ENCODE results near the gene ATPAF1.
A peak's percentile ranks its signal among the peaks of the same experiment; 100 is the strongest.
"Not testable (repeated sequence)": the region's sequence is repeated elsewhere in the genome, so short reads cannot be mapped to it uniquely, and the experiment has no call there.

The ATPAF1 gene, protein sequence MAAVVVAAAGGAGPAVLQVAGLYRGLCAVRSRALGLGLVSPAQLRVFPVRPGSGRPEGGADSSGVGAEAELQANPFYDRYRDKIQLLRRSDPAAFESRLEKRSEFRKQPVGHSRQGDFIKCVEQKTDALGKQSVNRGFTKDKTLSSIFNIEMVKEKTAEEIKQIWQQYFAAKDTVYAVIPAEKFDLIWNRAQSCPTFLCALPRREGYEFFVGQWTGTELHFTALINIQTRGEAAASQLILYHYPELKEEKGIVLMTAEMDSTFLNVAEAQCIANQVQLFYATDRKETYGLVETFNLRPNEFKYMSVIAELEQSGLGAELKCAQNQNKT

GRCh38 chr1:46667782-46668760, at the start of gene ATPAF1:
ATPAF1 (minus strand) TSS chr1:46668364; CDS start chr1:46668322, 42 bp downstream.
- H3K9me3 ChIP-seq (ENCODE audit: low read length) = no peaks in the 10 kb centered on the region

GRCh38 chr1:46717654-46718053, 49.5 kb upstream of the ATPAF1 start:
- peak overlapping the region; percentile 75 for H3K4me3 ChIP-seq (ENCODE audit: low read length)
- H3K36me3 ChIP-seq (ENCODE audit: insufficient read depth, low read length) = peaks cover 29% of the 10 kb centered on the region
- H2AFZ ChIP-seq (ENCODE audit: low read depth, low read length) = no peak overlapping the region
- H3K4me1 ChIP-seq (ENCODE audit: insufficient read depth, low read length) = peaks cover 19% of the 10 kb centered on the region
- H3K9me3 ChIP-seq (ENCODE audit: low read length) = no peaks in the 10 kb centered on the region
- peaks cover 4% of the 10 kb centered on the region for H3K27me3 ChIP-seq (ENCODE audit: insufficient read depth, low read length)

More at GRCh38 chr1:46667782-46668760, at the start of gene ATPAF1:
- peak within 1 kb of the TSS; percentile 57 for H3K4me3 ChIP-seq (ENCODE audit: low read length)
- H3K27me3 ChIP-seq (ENCODE audit: insufficient read depth, low read length) = no peaks in the 10 kb centered on the region
- peaks cover 10% of the 10 kb centered on the region for H3K4me1 ChIP-seq (ENCODE audit: insufficient read depth, low read length)
- H2AFZ ChIP-seq (ENCODE audit: low read depth, low read length) = peak within 1 kb of the TSS; percentile 60
- peaks cover 17% of the 10 kb centered on the region for H3K36me3 ChIP-seq (ENCODE audit: insufficient read depth, low read length)

GRCh38 chr1:46714976-46715375, 46.8 kb upstream of the ATPAF1 start:
- Histone ChIP-seq H3K36me3 (ENCODE audit: insufficient read depth, low read length) (peaks cover 44% of the 10 kb centered on the region), H3K4me3 (ENCODE audit: low read length) (no peak overlapping the region), H2AFZ (ENCODE audit: low read depth, low read length) (no peak overlapping the region), H3K4me1 (ENCODE audit: insufficient read depth, low read length) (peaks cover 19% of the 10 kb centered on the region), H3K27me3 (ENCODE audit: insufficient read depth, low read length) (no peaks in the 10 kb centered on the region), H3K9me3 (ENCODE audit: low read length) (no peaks in the 10 kb centered on the region)

GRCh38 chr1:46708121-46708520, 40.0 kb upstream of the ATPAF1 start:
- no peak overlapping the region for H3K4me3 ChIP-seq (ENCODE audit: low read length)
- no peak overlapping the region for H2AFZ ChIP-seq (ENCODE audit: low read depth, low read length)
- no peaks in the 10 kb centered on the region for H3K4me1 ChIP-seq (ENCODE audit: insufficient read depth, low read length)
- H3K9me3 ChIP-seq (ENCODE audit: low read length) = no peaks in the 10 kb centered on the region
- H3K27me3 ChIP-seq (ENCODE audit: insufficient read depth, low read length) = no peaks in the 10 kb centered on the region
- H3K36me3 ChIP-seq (ENCODE audit: insufficient read depth, low read length) = peaks cover 69% of the 10 kb centered on the region

- Histone ChIP-seq H3K36me3 (ENCODE audit: insufficient read depth, low read length) (peaks cover 59% of the 10 kb centered on the region), H3K4me3 (ENCODE audit: low read length) (no peak overlapping the region), H3K27me3 (ENCODE audit: insufficient read depth, low read length) (no peaks in the 10 kb centered on the region), H2AFZ (ENCODE audit: low read depth, low read length) (no peak overlapping the region), H3K4me1 (ENCODE audit: insufficient read depth, low read length) (no peaks in the 10 kb centered on the region), H3K9me3 (ENCODE audit: low read length) (no peaks in the 10 kb centered on the region)
Observed at GRCh38 chr1:46705408-46705807, 37.2 kb upstream of the ATPAF1 start.

DNA sequence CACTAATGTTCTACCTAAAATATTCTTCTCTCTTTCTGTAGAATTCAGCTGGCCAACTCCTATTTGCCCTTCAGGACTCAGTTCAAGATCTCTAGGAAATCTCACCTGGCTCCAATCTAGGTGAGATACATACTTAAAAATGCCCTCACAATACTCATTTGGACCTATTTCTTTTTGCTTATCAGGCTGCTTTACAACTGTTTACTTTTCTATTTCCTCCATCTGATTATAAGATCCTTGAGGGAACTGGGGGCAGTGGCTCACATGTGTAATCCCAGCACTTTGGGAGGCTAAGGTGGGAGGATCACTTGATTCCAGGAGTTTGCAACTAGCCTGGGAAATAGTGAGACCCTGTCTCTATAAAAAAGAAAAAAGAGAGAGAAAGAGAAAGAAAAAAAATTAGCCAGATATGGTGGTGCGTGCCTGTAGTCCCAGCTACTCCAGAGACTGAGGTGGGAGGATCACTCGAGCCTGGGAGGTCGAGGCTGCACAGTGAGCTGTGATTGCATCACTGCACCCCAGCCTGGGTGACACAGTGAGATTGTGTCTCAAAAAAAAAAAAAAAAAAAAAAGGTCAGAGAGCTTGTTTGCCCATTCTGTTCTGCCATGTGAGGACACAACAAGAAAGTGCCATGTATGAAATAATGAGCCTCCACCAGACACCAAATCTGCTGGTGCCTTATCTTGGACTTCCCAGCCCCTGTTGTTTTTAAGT, 35.9 kb upstream of the ATPAF1 start:
- Histone ChIP-seq H2AFZ (ENCODE audit: low read depth, low read length) (no peak overlapping the region), H3K36me3 (ENCODE audit: insufficient read depth, low read length) (peaks cover 54% of the 10 kb centered on the region), H3K4me1 (ENCODE audit: insufficient read depth, low read length) (no peaks in the 10 kb centered on the region), H3K27me3 (ENCODE audit: insufficient read depth, low read length) (no peaks in the 10 kb centered on the region), H3K9me3 (ENCODE audit: low read length) (no peaks in the 10 kb centered on the region), H3K4me3 (ENCODE audit: low read length) (no peak overlapping the region)

DNA sequence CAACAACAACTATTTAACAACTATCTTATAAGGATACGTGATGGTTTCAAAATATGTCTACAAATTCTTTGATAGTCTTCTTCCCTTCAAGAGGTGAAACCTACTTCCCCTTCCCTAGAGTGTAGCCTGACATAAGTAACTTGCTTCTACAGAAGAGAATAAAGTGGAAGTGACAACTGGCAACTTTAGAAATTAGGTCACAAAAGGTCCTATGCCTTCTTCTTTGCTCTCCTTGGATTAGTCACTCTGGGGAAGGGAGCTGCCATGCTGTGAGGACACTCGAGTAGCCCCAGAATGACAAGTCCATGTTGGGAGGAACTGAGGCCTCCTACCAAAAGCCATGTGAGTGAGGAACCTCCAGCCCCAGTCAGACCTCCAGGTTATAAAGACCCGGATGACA, 31.5 kb upstream of the ATPAF1 start:
- no peak overlapping the region for H3K4me3 ChIP-seq (ENCODE audit: low read length)
- peaks cover 41% of the 10 kb centered on the region for H3K36me3 ChIP-seq (ENCODE audit: insufficient read depth, low read length)
- H2AFZ ChIP-seq (ENCODE audit: low read depth, low read length) = no peak overlapping the region

GRCh38 chr1:46697053-46697452, 28.9 kb upstream of the ATPAF1 start:
- Histone ChIP-seq H3K36me3 (ENCODE audit: insufficient read depth, low read length) (peaks cover 28% of the 10 kb centered on the region), H2AFZ (ENCODE audit: low read depth, low read length) (no peak overlapping the region), H3K4me3 (ENCODE audit: low read length) (no peak overlapping the region)

More for the DNA sequence above, 31.5 kb upstream of the ATPAF1 start:
- Histone ChIP-seq H3K4me1 (ENCODE audit: insufficient read depth, low read length) (no peaks in the 10 kb centered on the region), H3K9me3 (ENCODE audit: low read length) (peaks cover 5% of the 10 kb centered on the region), H3K27me3 (ENCODE audit: insufficient read depth, low read length) (no peaks in the 10 kb centered on the region)

DNA sequence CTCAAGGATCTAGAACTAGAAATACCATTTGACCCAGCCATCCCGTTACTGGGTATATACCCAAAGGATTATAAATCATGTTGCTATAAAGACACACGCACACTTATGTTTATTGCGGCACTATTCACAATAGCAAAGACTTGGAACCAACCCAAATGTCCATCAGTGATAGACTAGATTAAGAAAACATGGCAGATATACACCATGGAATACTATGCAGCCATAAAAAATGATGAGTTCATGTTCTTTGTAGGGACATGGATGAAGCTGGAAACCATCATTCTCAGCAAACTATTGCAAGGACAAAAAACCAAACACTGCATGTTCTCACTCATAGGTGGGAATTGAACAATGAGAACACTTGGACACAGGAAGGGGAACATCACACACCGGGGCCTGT, 26.5 kb upstream of the ATPAF1 start:
- H3K9me3 ChIP-seq (ENCODE audit: low read length); H2AFZ ChIP-seq (ENCODE audit: low read depth, low read length); H3K4me1 ChIP-seq (ENCODE audit: insufficient read depth, low read length); H3K27me3 ChIP-seq (ENCODE audit: insufficient read depth, low read length); H3K4me3 ChIP-seq (ENCODE audit: low read length): not testable (repeated sequence)
- peaks cover 46% of the 10 kb centered on the region for H3K36me3 ChIP-seq (ENCODE audit: insufficient read depth, low read length)

More at GRCh38 chr1:46697053-46697452, 28.9 kb upstream of the ATPAF1 start:
- H3K9me3 ChIP-seq (ENCODE audit: low read length) = peaks cover 5% of the 10 kb centered on the region
- no peaks in the 10 kb centered on the region for H3K4me1 ChIP-seq (ENCODE audit: insufficient read depth, low read length)
- H3K27me3 ChIP-seq (ENCODE audit: insufficient read depth, low read length) = no peaks in the 10 kb centered on the region

DNA sequence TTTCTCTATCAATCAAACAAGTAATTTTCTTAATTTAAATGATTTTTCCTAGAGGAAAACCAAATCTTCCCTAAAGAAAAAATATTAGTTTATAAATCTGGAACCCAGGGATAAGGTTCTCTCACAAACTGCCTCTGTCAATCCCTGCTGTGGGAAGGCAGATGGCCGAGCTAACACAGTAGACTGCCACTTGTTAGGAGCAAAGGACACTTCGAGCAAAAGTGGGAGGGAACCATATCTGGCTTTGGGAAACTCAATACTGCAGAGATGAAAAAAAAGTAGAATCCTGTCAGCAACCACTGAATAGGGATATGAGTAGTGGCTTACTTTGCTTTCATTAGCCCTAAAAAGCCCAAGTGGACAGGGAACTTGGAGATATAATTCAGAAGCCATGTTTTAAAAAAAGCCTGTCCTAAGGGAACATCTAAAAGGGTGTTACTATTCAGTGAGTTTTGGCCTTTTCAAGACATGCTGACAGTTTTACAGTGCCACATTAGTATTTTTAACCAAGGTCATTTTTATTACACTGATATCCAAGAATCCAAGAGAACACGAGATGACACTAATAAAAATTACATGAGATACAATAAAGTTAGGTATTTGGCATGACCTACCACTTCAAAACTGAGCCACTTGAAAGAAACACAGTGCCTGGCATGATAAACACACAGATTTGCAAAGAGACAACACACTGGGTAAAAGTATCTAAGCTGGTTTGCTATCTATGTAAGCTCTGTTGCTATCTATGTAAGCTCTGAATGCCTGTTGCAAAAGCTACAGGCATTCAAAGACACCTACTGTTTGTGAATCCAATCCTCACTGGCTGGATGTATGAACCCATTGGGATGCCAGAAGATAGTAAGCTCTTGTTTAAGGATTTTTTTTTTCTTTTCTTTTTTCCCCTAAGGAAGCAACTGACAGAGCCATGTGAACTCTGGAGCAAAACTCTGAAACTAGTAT, 24.9 kb upstream of the ATPAF1 start:
- Histone ChIP-seq H3K4me1 (ENCODE audit: insufficient read depth, low read length) (no peaks in the 10 kb centered on the region), H3K36me3 (ENCODE audit: insufficient read depth, low read length) (peaks cover 60% of the 10 kb centered on the region), H3K4me3 (ENCODE audit: low read length) (no peak overlapping the region), H2AFZ (ENCODE audit: low read depth, low read length) (no peak overlapping the region), H3K9me3 (ENCODE audit: low read length) (peaks cover 5% of the 10 kb centered on the region), H3K27me3 (ENCODE audit: insufficient read depth, low read length) (no peaks in the 10 kb centered on the region)

DNA sequence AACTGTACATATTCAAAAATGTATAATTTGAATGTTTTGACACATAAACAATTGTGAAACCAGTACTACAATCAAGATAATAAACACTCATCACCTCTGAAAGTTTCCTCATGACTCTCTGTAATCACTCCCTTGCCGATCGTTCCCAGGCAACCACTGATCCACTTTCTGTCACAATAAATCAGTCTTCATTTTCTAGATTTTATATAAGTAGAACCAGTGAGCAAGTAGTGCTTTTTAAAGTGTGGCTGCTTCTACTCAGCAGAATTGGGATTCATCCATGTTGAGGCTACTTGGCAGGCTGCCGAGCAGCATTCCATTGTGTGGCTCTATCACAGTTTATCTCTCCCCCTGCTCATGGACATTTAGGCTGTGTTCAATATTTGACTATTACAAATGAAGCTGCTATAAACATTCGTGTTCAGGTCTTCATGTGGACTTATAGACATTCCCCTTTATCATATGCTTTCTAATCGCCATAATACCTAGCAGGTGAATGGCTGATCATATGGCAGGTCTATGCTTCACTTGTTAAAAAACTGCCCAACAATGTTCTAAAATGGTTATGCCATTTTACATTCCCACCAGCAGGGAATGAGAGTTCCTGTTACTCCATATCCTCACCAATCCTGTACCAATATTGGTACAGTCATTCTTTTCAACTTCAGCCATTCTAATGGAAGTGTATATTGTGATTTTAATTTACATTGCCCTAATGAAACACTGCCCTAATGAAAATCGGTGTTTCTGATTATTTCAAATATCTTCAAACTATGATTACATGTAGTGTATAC, 24.0 kb upstream of the ATPAF1 start:
- H2AFZ ChIP-seq (ENCODE audit: low read depth, low read length) = no peak overlapping the region
- H3K4me3 ChIP-seq (ENCODE audit: low read length) = no peak overlapping the region
- H3K27me3 ChIP-seq (ENCODE audit: insufficient read depth, low read length) = no peaks in the 10 kb centered on the region
- peaks cover 5% of the 10 kb centered on the region for H3K9me3 ChIP-seq (ENCODE audit: low read length)
- peaks cover 65% of the 10 kb centered on the region for H3K36me3 ChIP-seq (ENCODE audit: insufficient read depth, low read length)
- H3K4me1 ChIP-seq (ENCODE audit: insufficient read depth, low read length) = no peaks in the 10 kb centered on the region
